Measurements from ENCODE around the gene PRDM16. TPM values are rescaled to one million over a fixed set of nuclear protein-coding genes. Genes with fewer than 3 reads are reported as not detected.

Gene PRDM16
- total RNA-seq, 1 experiment from 2014 or later, result 6.1 TPM

DNA sequence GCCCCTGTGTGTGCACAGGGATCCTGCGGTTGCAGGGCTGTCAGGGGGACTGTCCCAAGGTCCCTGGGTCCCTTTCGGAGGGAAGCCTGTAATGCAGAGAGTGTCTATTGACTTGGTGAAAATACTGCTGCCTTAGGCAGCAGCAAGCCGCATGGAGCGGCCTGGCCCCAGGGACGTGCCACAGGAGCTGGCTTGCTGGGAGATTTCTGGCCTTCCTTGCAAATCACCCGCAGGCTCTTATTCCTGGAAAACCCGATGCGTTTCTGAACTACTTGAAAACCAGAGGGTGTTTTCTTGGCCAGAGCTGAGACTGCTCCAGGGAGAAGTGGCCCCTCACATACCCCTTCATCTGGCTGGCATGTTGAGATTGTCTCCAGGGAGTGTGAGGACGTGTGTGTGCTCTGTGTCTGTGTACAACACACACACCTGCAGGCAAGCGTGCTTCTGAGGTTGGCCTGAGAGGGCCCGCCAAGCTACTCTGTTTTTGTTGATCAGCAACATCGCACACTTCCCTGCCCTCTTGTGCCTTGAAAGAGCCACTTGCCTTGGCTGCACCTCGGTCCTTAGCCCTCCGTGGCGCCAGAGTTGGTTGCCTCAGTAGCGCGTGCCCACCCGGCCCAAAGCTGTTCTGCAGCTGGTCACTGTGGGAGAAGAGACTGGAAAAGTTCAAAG is 10.5 kb downstream of the PRDM16 start:
- H3K9me2 ChIP-seq (ENCODE audit: insufficient read depth), result no peaks in the 10 kb centered on the region
- H3K36me3 ChIP-seq (ENCODE audit: control insufficient read depth in 1 of 2, insufficient read depth in 2 of 2, low read length in 2 of 2), result no peaks in the 10 kb centered on the region
- no peak for ATAC-seq
- H2AFZ ChIP-seq (ENCODE audit: low read depth, low read length, poor library complexity, severe bottlenecking), result no peak overlapping the region
- no peak overlapping the region for H3K9ac ChIP-seq (ENCODE audit: low read length)
- TF ChIP-seq MAX (IDR thresholded peaks at IDR 0.05) (no peak), EGR1 (IDR thresholded peaks at IDR 0.05; ENCODE audit: low read depth) (no peak), ELF1 (IDR thresholded peaks at IDR 0.05; ENCODE audit: borderline replicate concordance, low read depth) (no peak), POLR2AphosphoS5 (IDR thresholded peaks at IDR 0.05; ENCODE audit: low read depth, low read length) (no peak), SIN3A (IDR thresholded peaks at IDR 0.05; ENCODE audit: low read depth) (no peak), SRF (IDR thresholded peaks at IDR 0.05; ENCODE audit: low read depth) (no peak), FOSL1 (IDR thresholded peaks at IDR 0.05; ENCODE audit: low read depth) (no peak)
- TF ChIP-seq, protein P1, sequence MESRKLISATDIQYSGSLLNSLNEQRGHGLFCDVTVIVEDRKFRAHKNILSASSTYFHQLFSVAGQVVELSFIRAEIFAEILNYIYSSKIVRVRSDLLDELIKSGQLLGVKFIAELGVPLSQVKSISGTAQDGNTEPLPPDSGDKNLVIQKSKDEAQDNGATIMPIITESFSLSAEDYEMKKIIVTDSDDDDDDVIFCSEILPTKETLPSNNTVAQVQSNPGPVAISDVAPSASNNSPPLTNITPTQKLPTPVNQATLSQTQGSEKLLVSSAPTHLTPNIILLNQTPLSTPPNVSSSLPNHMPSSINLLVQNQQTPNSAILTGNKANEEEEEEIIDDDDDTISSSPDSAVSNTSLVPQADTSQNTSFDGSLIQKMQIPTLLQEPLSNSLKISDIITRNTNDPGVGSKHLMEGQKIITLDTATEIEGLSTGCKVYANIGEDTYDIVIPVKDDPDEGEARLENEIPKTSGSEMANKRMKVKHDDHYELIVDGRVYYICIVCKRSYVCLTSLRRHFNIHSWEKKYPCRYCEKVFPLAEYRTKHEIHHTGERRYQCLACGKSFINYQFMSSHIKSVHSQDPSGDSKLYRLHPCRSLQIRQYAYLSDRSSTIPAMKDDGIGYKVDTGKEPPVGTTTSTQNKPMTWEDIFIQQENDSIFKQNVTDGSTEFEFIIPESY (IDR thresholded peaks at IDR 0.05; ENCODE audit: extremely low read depth, insufficient replicate concordance, low read length), result no peak
- no peak for DNase-seq (ENCODE audit: low read depth, low spot score)
- no TSS peak for BruUV-seq (replicated peaks)
- RAD21 ChIA-PET (ENCODE audit: low non-redundant PET in 1 of 2, low total read pairs in 2 of 2, uncharacterized antibody in 2 of 2, unreplicated experiment in 2 of 2), result no interaction called here
- no peaks in the 10 kb centered on the region for H4K20me1 ChIP-seq (ENCODE audit: insufficient read depth)
- CTCF ChIA-PET, result no interaction called here
- no peaks in the 10 kb centered on the region for H3K9me3 ChIP-seq (ENCODE audit: control insufficient read depth in 1 of 2, insufficient read depth in 1 of 2, low read depth in 1 of 2, low read length in 2 of 2)
- no peak overlapping the region for H3K4me2 ChIP-seq (ENCODE audit: low read length)
- H3K79me2 ChIP-seq (ENCODE audit: insufficient read depth, low read length), result no peaks in the 10 kb centered on the region
- no peak overlapping the region for H3K27ac ChIP-seq (ENCODE audit: low read depth, low read length)
- no peaks in the 10 kb centered on the region for H3K4me1 ChIP-seq (ENCODE audit: control insufficient read depth in 1 of 2, insufficient read depth in 2 of 2, low read length in 2 of 2)
- no peaks in the 10 kb centered on the region for H3K27me3 ChIP-seq (ENCODE audit: insufficient read depth, low read length)
- POLR2A ChIA-PET, result no interaction called here
- H3K4me3 ChIP-seq (replicated peaks in 1 of 2; ENCODE audit: low read depth in 1 of 2, low read length in 2 of 2), result no peak overlapping the region
- intact Hi-C loops (cut with micrococcal nuclease), result loop anchor here (10.0 kb wide), 1 partner anchor 245 kb away; no protein-coding TSS in a partner anchor
